ENCODE results near the gene DKK1. TPM values are rescaled to one million over a fixed set of nuclear protein-coding genes. Genes with fewer than 3 reads are reported as not detected.

The DKK1 gene
- total and polyA plus RNA-seq, 2 of the 13 experiments (the other 11 are each of a cell fraction or from before 2014, with no cell fraction given) = 123 to 262 TPM

- TF ChIP-seq ZHX2 (IDR thresholded peaks at IDR 0.05; ENCODE audit: low read depth) (no peak), ZHX2 (CRISPR knock-in tag; IDR thresholded peaks at IDR 0.05; ENCODE audit: borderline replicate concordance) (no peak; the same call in 1 of the 2 replicates), MTF2 (CRISPR knock-in tag; IDR thresholded peaks at IDR 0.05; ENCODE audit: borderline replicate concordance) (peak; percentile 93), ZNF232 (CRISPR knock-in tag; IDR thresholded peaks at IDR 0.05; ENCODE audit: borderline replicate concordance) (0 out of 2 replicates have a peak, but pooled peaks have one; percentile 74), DPF2 (CRISPR knock-in tag; IDR thresholded peaks at IDR 0.05; ENCODE audit: borderline replicate concordance, low read depth) (0 out of 2 replicates have a peak, but pooled peaks have one; percentile 7), ZNF547 (CRISPR knock-in tag; IDR thresholded peaks at IDR 0.05) (peak; percentile 65), RARG (CRISPR knock-in tag; IDR thresholded peaks at IDR 0.05; ENCODE audit: low read depth) (no peak), ZNF383 (CRISPR knock-in tag; IDR thresholded peaks at IDR 0.05; ENCODE audit: borderline replicate concordance) (no peak), TRAFD1 (CRISPR knock-in tag; IDR thresholded peaks at IDR 0.05; ENCODE audit: borderline replicate concordance) (no peak), ETV5 (CRISPR knock-in tag; IDR thresholded peaks at IDR 0.05; ENCODE audit: borderline replicate concordance) (peak; percentile 19), MLXIP (CRISPR knock-in tag; IDR thresholded peaks at IDR 0.05; ENCODE audit: borderline replicate concordance) (no peak), HDAC2 (CRISPR knock-in tag; IDR thresholded peaks at IDR 0.05) (peak; percentile 30; the same call in 1 of the 2 replicates), ZBTB10 (CRISPR knock-in tag; IDR thresholded peaks at IDR 0.05; ENCODE audit: borderline replicate concordance) (0 out of 2 replicates have a peak, but pooled peaks have one; percentile 20), SRSF1 (optimal IDR thresholded peaks at IDR 0.05; ENCODE audit: low read depth, low read length) (no peak)
These were observed at the start of gene DKK1 (continued) for GRCh38 chr10:52313933-52314821.

Measured in HepG2 (cell line).